ENCODE data around the gene PAX5.

DNA sequence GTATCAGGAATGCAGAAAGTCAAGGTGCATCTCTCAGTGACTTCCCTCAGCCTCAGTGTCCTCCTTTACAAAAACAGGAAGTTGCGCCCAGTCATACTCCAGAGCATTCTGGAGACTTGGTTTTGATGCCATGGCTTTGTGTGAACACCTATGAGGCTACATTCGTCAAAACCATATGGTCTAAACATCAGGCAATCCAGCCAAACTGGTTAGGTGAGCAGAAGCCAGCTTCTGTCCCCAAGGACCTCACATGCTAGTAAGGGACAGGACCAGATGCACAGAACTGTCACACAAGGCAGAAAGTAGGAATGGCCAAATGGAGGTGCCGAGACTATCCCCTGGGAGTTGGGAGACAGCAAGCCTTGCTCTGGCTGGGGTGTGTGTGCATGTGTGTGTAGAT is 244.2 kb downstream of the PAX5 start:
- TF ChIP-seq EZH2 (IDR thresholded peaks at IDR 0.05; ENCODE audit: insufficient read depth, poor library complexity, severe bottlenecking) = no peak
- no peak for TF ChIP-seq EZH2phosphoT487 (IDR thresholded peaks at IDR 0.05; ENCODE audit: insufficient read depth, low read depth)
